Measurements from ENCODE around the gene RNFT1. TPM values are rescaled to one million over a fixed set of nuclear protein-coding genes. Genes with fewer than 3 reads are reported as not detected.
"Not testable (repeated sequence)": the region's sequence is repeated elsewhere in the genome, so short reads cannot be mapped to it uniquely, and the experiment has no call there.

The RNFT1 gene
- total RNA-seq, 3 donors from 2014 or later = 21.9 to 25.8 (median 24.2) TPM

DNA sequence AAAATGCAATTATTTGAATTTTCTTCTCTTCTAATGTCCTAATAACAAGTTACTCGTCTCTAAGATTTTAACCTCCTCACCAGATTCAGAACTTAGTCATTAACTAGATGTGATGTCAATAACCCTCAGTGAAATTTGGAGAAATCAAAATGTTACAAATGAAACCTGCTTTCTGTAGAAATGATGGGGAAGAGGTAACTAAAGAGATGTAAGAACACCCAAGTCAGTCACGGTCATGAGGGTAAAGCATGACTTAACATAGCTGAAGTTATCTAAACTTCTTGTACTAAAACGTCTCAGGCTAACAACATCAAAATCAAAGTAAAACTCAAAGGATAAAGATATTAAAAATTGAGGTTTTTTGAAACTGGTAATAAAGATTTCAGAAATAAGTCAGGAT, 9.7 kb downstream of the RNFT1 start:
- Mint-ChIP-seq H3K4me3 (no peak overlapping the region), H3K4me1 (ENCODE audit: low read depth) (peaks cover 3% of the 10 kb centered on the region), H3K9me3 (no peaks in the 10 kb centered on the region), H3K36me3 (ENCODE audit: insufficient read depth) (peaks cover 30% of the 10 kb centered on the region), H3K27me3 (ENCODE audit: low read depth) (no peaks in the 10 kb centered on the region)
- DNase-seq (no peak), ATAC-seq (no peak)

- Mint-ChIP-seq H3K36me3 (ENCODE audit: insufficient read depth) (peaks cover 30% of the 10 kb centered on the region), H3K9me3 (no peaks in the 10 kb centered on the region)
- no peak for ATAC-seq
Measured at GRCh38 chr17:59950049-59950448, 14.5 kb downstream of the RNFT1 start.

DNA sequence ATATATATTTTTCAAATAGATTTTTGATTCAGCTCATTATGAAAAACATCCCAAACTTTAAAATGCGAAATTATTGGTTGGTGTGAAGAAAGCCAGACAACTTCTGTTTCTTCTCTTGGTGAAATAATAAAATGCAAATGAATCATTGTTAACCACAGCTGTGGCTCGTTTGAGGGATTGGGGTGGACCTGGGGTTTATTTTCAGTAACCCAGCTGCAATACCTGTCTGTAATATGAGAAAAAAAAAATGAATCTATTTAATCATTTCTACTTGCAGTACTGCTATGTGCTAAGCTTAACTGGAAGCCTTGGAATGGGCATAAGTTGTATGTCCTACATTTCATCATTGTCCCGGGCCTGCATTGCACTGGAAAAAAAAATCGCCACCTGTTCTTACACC, 17.2 kb downstream of the RNFT1 start:
- H3K27me3 Mint-ChIP-seq (ENCODE audit: low read depth); ATAC-seq; H3K9me3 Mint-ChIP-seq; H3K4me3 Mint-ChIP-seq; DNase-seq: not testable (repeated sequence)
- Mint-ChIP-seq H3K36me3 (ENCODE audit: insufficient read depth) (peaks cover 34% of the 10 kb centered on the region), H3K4me1 (ENCODE audit: low read depth) (peaks cover 12% of the 10 kb centered on the region)

More at GRCh38 chr17:59950049-59950448, 14.5 kb downstream of the RNFT1 start:
- no peak for DNase-seq
- H3K4me1 Mint-ChIP-seq (ENCODE audit: low read depth) = peaks cover 10% of the 10 kb centered on the region
- no peak overlapping the region for H3K4me3 Mint-ChIP-seq
- no peaks in the 10 kb centered on the region for H3K27me3 Mint-ChIP-seq (ENCODE audit: low read depth)

GRCh38 chr17:59946433-59946832, 18.1 kb downstream of the RNFT1 start:
- H3K9me3 Mint-ChIP-seq; H3K27me3 Mint-ChIP-seq (ENCODE audit: low read depth); H3K4me3 Mint-ChIP-seq; ATAC-seq; DNase-seq: not testable (repeated sequence)
- Mint-ChIP-seq H3K36me3 (ENCODE audit: insufficient read depth) (peaks cover 35% of the 10 kb centered on the region), H3K4me1 (ENCODE audit: low read depth) (peaks cover 17% of the 10 kb centered on the region)

- H3K36me3 Mint-ChIP-seq (ENCODE audit: insufficient read depth) = peaks cover 36% of the 10 kb centered on the region
- H3K4me1 Mint-ChIP-seq (ENCODE audit: low read depth) = peaks cover 31% of the 10 kb centered on the region
- no peak for DNase-seq
- H3K9me3 Mint-ChIP-seq = no peaks in the 10 kb centered on the region
- peak; percentile 57 to 59 for ATAC-seq
- H3K27me3 Mint-ChIP-seq (ENCODE audit: low read depth) = no peaks in the 10 kb centered on the region
- no peak overlapping the region for H3K4me3 Mint-ChIP-seq
Measured at GRCh38 chr17:59941131-59941530, 23.4 kb downstream of the RNFT1 start.

- H3K27me3 Mint-ChIP-seq (ENCODE audit: low read depth); DNase-seq; H3K4me3 Mint-ChIP-seq; H3K9me3 Mint-ChIP-seq: not testable (repeated sequence)
- Mint-ChIP-seq H3K4me1 (ENCODE audit: low read depth) (peaks cover 28% of the 10 kb centered on the region), H3K36me3 (ENCODE audit: insufficient read depth) (peaks cover 34% of the 10 kb centered on the region)
- ATAC-seq = peak in 1 of 2 donors; percentile 18
Measured at GRCh38 chr17:59940697-59941096, 23.8 kb downstream of the RNFT1 start.

GRCh38 chr17:59933317-59933716, 31.2 kb downstream of the RNFT1 start:
- not testable (repeated sequence) for ATAC-seq; DNase-seq; H3K4me3 Mint-ChIP-seq; H3K9me3 Mint-ChIP-seq; H3K27me3 Mint-ChIP-seq (ENCODE audit: low read depth); H3K4me1 Mint-ChIP-seq (ENCODE audit: low read depth)
- peaks cover 45% of the 10 kb centered on the region for H3K36me3 Mint-ChIP-seq (ENCODE audit: insufficient read depth)

DNA sequence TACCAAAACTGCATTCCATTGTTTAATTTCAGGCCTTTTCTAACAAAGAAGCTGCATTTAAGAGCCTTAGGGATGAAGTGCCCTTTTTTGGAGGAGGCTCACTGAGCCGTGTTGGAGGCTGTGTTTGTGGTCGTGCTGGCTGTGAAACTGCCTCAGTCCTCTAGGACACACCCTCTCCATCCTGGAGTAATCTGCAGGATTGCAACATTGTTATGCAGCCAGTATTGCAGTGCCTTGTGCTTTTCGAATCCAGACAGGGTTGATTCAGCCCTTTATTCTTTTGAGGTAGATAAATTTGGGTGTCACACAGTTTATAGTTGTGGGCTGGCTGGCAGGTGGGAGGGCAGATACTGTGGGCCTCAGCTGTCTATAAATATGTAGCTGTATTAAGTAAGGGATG, 33.8 kb downstream of the RNFT1 start:
- not testable (repeated sequence) for H3K4me3 Mint-ChIP-seq; H3K27me3 Mint-ChIP-seq (ENCODE audit: low read depth); DNase-seq; H3K9me3 Mint-ChIP-seq; ATAC-seq; H3K4me1 Mint-ChIP-seq (ENCODE audit: low read depth)
- peaks cover 37% of the 10 kb centered on the region for H3K36me3 Mint-ChIP-seq (ENCODE audit: insufficient read depth)

DNA sequence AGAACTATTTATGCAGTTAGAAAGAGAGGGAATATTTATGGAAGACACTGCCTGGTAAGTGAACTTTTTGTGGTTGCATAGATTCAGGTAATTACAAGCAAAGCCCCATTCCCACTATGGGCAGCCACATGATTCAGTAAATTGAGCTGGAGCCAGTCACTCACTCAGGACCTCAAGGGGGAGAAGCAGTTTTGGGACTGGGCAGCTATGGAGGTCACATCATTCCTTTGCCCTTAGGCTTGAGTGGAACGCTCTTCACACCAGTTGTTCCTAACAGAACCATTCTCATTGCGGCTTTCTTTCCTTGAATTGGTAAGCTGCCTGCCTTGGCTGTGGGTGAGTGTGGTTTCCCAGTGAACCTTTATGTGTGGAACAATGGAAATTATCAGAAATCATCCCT, 34.4 kb downstream of the RNFT1 start:
- H3K9me3 Mint-ChIP-seq; H3K4me3 Mint-ChIP-seq; H3K4me1 Mint-ChIP-seq (ENCODE audit: low read depth); ATAC-seq; DNase-seq; H3K27me3 Mint-ChIP-seq (ENCODE audit: low read depth): not testable (repeated sequence)
- H3K36me3 Mint-ChIP-seq (ENCODE audit: insufficient read depth) = peaks cover 37% of the 10 kb centered on the region

GRCh38 chr17:59920637-59921036, 43.9 kb downstream of the RNFT1 start:
- not testable (repeated sequence) for H3K4me1 Mint-ChIP-seq (ENCODE audit: low read depth); H3K4me3 Mint-ChIP-seq; ATAC-seq; DNase-seq; H3K27me3 Mint-ChIP-seq (ENCODE audit: low read depth); H3K9me3 Mint-ChIP-seq
- H3K36me3 Mint-ChIP-seq (ENCODE audit: insufficient read depth) = peaks cover 22% of the 10 kb centered on the region

GRCh38 chr17:59916446-59916845, 48.1 kb downstream of the RNFT1 start:
- no peaks in the 10 kb centered on the region for H3K4me1 Mint-ChIP-seq (ENCODE audit: low read depth)
- ATAC-seq (no peak), DNase-seq (no peak)
- H3K36me3 Mint-ChIP-seq (ENCODE audit: insufficient read depth) = peaks cover 30% of the 10 kb centered on the region
- H3K27me3 Mint-ChIP-seq (ENCODE audit: low read depth) = no peaks in the 10 kb centered on the region
- no peaks in the 10 kb centered on the region for H3K9me3 Mint-ChIP-seq
- H3K4me3 Mint-ChIP-seq = no peak overlapping the region

DNA sequence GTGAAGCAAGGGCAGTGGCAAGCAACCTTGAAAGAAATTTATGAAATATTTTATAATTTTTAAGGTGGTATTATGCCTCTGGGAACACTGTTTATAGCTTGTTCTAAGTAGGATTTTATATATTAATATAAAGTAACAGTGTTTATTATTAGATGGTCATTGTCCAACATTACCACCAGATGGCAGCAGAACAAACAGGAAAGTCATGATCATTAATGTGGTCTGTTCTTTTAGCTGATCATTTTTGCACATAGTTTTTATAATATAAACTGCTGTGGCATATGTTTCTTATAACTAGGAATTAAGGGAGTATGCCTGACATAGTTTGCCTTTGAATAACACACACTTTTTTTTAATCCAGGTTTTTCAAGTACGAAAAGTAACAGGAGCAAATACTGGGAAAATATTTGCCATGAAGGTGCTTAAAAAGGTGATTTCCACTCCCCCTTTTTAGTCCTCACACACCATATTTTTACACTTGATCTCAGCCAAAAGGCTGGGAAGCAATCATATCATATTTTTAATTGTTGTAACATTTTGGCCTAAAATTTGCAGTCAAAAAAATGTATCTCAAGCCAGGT, 50.2 kb downstream of the RNFT1 start:
- Mint-ChIP-seq H3K4me1 (ENCODE audit: low read depth) (no peaks in the 10 kb centered on the region), H3K9me3 (no peaks in the 10 kb centered on the region), H3K36me3 (ENCODE audit: insufficient read depth) (peaks cover 21% of the 10 kb centered on the region), H3K27me3 (ENCODE audit: low read depth) (no peaks in the 10 kb centered on the region), H3K4me3 (no peak overlapping the region)
- no peak for DNase-seq
- peak in 1 of 2 donors; percentile 53 for ATAC-seq

DNA sequence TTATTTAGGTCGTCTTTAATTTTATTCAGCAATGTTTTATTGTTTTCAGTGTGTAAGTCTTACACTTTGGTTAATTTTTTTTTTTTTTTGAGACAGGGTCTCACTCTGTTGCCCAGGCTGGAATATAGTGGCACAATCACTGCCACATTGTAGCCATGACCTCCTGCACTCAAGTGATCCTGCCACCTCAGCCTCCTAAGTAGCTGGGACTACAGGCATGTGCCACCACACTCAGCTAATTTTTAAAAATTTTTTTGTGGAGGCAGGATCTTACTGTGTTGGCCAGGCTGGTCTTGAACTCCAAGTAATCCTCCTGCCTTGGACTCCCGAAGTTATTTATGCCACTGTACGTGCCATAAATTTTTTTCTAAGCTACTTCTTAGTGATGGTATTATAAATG, 57.1 kb downstream of the RNFT1 start:
- ATAC-seq (no peak), DNase-seq (no peak)
- Mint-ChIP-seq H3K9me3 (no peaks in the 10 kb centered on the region), H3K36me3 (ENCODE audit: insufficient read depth) (peaks cover 10% of the 10 kb centered on the region), H3K4me1 (ENCODE audit: low read depth) (peaks cover 19% of the 10 kb centered on the region), H3K27me3 (ENCODE audit: low read depth) (no peaks in the 10 kb centered on the region), H3K4me3 (no peak overlapping the region)

GRCh38 chr17:59903455-59903854, 61.1 kb downstream of the RNFT1 start:
- H3K9me3 Mint-ChIP-seq = no peaks in the 10 kb centered on the region
- no peaks in the 10 kb centered on the region for H3K27me3 Mint-ChIP-seq (ENCODE audit: low read depth)
- no peak for DNase-seq
- H3K4me3 Mint-ChIP-seq = no peak overlapping the region
- ATAC-seq = no peak
- peaks cover 9% of the 10 kb centered on the region for H3K36me3 Mint-ChIP-seq (ENCODE audit: insufficient read depth)
- peaks cover 30% of the 10 kb centered on the region for H3K4me1 Mint-ChIP-seq (ENCODE audit: low read depth)

Data from activated T-cell treated with anti-CD3 and anti-CD28 coated beads, Interleukin-2, amount 50 U/mL, for 4 hours (primary cell).